Liver (tissue), 3 donors: ENCODE measurements around the gene COL4A1.

ENCODE experiments used
- FOXA2 ChIP-seq: IDR thresholded peaks from 2 replicates; pipeline ENCODE4 v1.6.1; 2016; ENCODE audit warnings: antibody characterized with exemption
- GABPA ChIP-seq, 2 donors: IDR thresholded peaks in 1 of 2; conservative IDR thresholded peaks in 1 of 2; 2 replicates each; pipeline ENCODE4 v1.6.1; 2016; ENCODE audit warnings: antibody characterized with exemption in 2 of 2, mild to moderate bottlenecking in 1 of 2, moderate library complexity in 1 of 2
- JUND ChIP-seq, 2 donors: IDR thresholded peaks; 2 replicates each; pipeline ENCODE4 v1.6.1; 2016; ENCODE audit warnings: antibody characterized with exemption in 2 of 2
- NR2F2 ChIP-seq: IDR thresholded peaks from 2 replicates; pipeline ENCODE4 v1.6.1; 2016; ENCODE audit warnings: antibody characterized with exemption
- RAD21 ChIP-seq, 2 donors: IDR thresholded peaks; 2 replicates each; pipeline ENCODE4 v1.6.1; 2016; ENCODE audit warnings: antibody characterized with exemption in 2 of 2, mild to moderate bottlenecking in 2 of 2
- REST ChIP-seq: IDR thresholded peaks from 2 replicates; pipeline ENCODE4 v1.6.1; 2016; ENCODE audit warnings: antibody characterized with exemption, mild to moderate bottlenecking
- RXRA ChIP-seq, 2 donors: IDR thresholded peaks; 2 replicates each; pipeline ENCODE4 v1.6.1; 2017 to 2018; ENCODE audit warnings: antibody characterized with exemption in 2 of 2, mild to moderate bottlenecking in 1 of 2
- SP1 ChIP-seq: IDR thresholded peaks from 2 replicates; pipeline ENCODE4 v1.6.1; 2018; ENCODE audit warnings: antibody characterized with exemption, mild to moderate bottlenecking
- TAF1 ChIP-seq: conservative IDR thresholded peaks from 2 replicates; pipeline ENCODE4 v1.6.1; 2016; ENCODE audit warnings: antibody characterized with exemption, mild to moderate bottlenecking
- YY1 ChIP-seq: IDR thresholded peaks from 2 replicates; pipeline ENCODE4 v1.6.1; 2016; ENCODE audit warnings: antibody characterized with exemption, mild to moderate bottlenecking
- TF ChIP-seq, protein P1 (sequence below): fragments of 150-350 bp; IDR thresholded peaks from 2 replicates; pipeline ENCODE4 v1.5.1; 2017; ENCODE audit warnings: improper control_type of control experiment, low read depth, low read length; ENCODE audit not compliant: missing input control
- TF ChIP-seq, protein P2 (sequence below): IDR thresholded peaks from 2 replicates; pipeline ENCODE4 v1.6.1; 2016; ENCODE audit warnings: antibody characterized with exemption
- donor health status: healthy.
- donor health status: healthy.

GRCh38 chr13:110185696-110186095 is 121.3 kb downstream of the COL4A1 start:
- TF ChIP-seq, protein P1, sequence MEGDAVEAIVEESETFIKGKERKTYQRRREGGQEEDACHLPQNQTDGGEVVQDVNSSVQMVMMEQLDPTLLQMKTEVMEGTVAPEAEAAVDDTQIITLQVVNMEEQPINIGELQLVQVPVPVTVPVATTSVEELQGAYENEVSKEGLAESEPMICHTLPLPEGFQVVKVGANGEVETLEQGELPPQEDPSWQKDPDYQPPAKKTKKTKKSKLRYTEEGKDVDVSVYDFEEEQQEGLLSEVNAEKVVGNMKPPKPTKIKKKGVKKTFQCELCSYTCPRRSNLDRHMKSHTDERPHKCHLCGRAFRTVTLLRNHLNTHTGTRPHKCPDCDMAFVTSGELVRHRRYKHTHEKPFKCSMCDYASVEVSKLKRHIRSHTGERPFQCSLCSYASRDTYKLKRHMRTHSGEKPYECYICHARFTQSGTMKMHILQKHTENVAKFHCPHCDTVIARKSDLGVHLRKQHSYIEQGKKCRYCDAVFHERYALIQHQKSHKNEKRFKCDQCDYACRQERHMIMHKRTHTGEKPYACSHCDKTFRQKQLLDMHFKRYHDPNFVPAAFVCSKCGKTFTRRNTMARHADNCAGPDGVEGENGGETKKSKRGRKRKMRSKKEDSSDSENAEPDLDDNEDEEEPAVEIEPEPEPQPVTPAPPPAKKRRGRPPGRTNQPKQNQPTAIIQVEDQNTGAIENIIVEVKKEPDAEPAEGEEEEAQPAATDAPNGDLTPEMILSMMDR: no peak
- TF ChIP-seq SP1 (no peak), RAD21 (IDR thresholded peaks at IDR 0.05) (no peak), RXRA (IDR thresholded peaks at IDR 0.05) (no peak), REST (no peak), NR2F2 (no peak), GABPA (IDR thresholded peaks at IDR 0.05 in 1 of 2, conservative IDR thresholded peaks at IDR 0.05 in 1 of 2) (no peak), YY1 (no peak), TAF1 (no peak), JUND (IDR thresholded peaks at IDR 0.05) (no peak), FOXA2 (no peak)
- TF ChIP-seq, protein P2, sequence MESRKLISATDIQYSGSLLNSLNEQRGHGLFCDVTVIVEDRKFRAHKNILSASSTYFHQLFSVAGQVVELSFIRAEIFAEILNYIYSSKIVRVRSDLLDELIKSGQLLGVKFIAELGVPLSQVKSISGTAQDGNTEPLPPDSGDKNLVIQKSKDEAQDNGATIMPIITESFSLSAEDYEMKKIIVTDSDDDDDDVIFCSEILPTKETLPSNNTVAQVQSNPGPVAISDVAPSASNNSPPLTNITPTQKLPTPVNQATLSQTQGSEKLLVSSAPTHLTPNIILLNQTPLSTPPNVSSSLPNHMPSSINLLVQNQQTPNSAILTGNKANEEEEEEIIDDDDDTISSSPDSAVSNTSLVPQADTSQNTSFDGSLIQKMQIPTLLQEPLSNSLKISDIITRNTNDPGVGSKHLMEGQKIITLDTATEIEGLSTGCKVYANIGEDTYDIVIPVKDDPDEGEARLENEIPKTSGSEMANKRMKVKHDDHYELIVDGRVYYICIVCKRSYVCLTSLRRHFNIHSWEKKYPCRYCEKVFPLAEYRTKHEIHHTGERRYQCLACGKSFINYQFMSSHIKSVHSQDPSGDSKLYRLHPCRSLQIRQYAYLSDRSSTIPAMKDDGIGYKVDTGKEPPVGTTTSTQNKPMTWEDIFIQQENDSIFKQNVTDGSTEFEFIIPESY: no peak
